Esophagus muscularis mucosa (tissue), 4 donors: ENCODE data around the gene CDK19. TPM values are rescaled to one million over a fixed set of nuclear protein-coding genes. Genes with fewer than 3 reads are reported as not detected.

Experiments
- DNase-seq: peaks from one replicate; pipeline ENCODE4 v3.0.0-alpha.2; 2017; ENCODE audit errors: extremely low spot score
- H3K27ac ChIP-seq, 4 donors: fragments of 200-600 bp; sonication (generic); replicated peaks in 1 of 4; 1 replicate in 3 of 4; 2 replicates in 1 of 4; pipeline ENCODE4 v1.5.1; 2016 to 2019; ENCODE audit warnings: mild to moderate bottlenecking in 1 of 4
- H3K27me3 ChIP-seq, 4 donors: fragments of 200-600 bp; sonication (generic); one replicate each; pipeline versions ENCODE4 v1.5.1 to v1.6.0; 2016 to 2019
- H3K36me3 ChIP-seq, 4 donors: fragments of 200-600 bp; sonication (generic); one replicate each; pipeline ENCODE4 v1.5.1; 2016 to 2019
- H3K4me1 ChIP-seq, 4 donors: fragments of 200-600 bp; sonication (generic); one replicate each; pipeline ENCODE4 v1.5.1; 2016 to 2019
- H3K4me3 ChIP-seq, 4 donors: fragments of 200-600 bp; sonication (generic); 1 replicate in 2 of 4; 2 replicates in 2 of 4; pipeline ENCODE4 v1.5.1; 2016 to 2019; ENCODE audit warnings: mild to moderate bottlenecking in 4 of 4, moderate library complexity in 1 of 4
- H3K9me3 ChIP-seq, 4 donors: fragments of 200-600 bp; sonication (generic); 1 replicate in 3 of 4; 2 replicates in 1 of 4; pipeline ENCODE4 v1.5.1; 2016 to 2019
- CTCF ChIP-seq, 3 experiments: fragments of 200-600 bp in 2 of 3; fragments of 450-650 bp in 1 of 3; sonication (generic) in 2 of 3; IDR thresholded peaks; one replicate each; pipeline ENCODE4 v1.5.1; 2017 to 2019; ENCODE audit warnings: antibody characterized with exemption in 3 of 3, mild to moderate bottlenecking in 2 of 3, moderate library complexity in 1 of 3
- EP300 ChIP-seq: sonication (generic); formaldehyde crosslinking; IDR thresholded peaks from one replicate; pipeline ENCODE4 v1.6.1; 2017; ENCODE audit warnings: antibody characterized with exemption
- POLR2A ChIP-seq: fragments of 450-650 bp; IDR thresholded peaks from one replicate; pipeline ENCODE4 v1.6.1; 2017; ENCODE audit warnings: antibody characterized with exemption, moderate library complexity, mild to moderate bottlenecking, low read depth
- POLR2AphosphoS5 ChIP-seq, 2 donors: sonication (generic); formaldehyde crosslinking; IDR thresholded peaks; one replicate each; pipeline ENCODE4 v1.6.1; 2017; ENCODE audit warnings: antibody characterized with exemption in 2 of 2
- WGBS: methylation state at CpG from one replicate; pipeline ENCODE4 v1.1.5; 2018; 5-methylcytosine and 5-hydroxymethylcytosine counted together
- intact Hi-C: fragments of 100-400 bp; cut with DNase I; formaldehyde crosslinking; loops from one replicate; pipeline ENCODE4 v1.15.1; 2023
- total RNA-seq, 4 donors: library from RNA; depleted of rRNA; stranded (reverse); fragments of >200 nt; gene quantifications; one replicate each; pipeline versions ENCODE4 v1.1.0 to v1.2.1, GENCODE V29; 2016

The CDK19 gene
- total RNA-seq, 4 donors from 2014 or later, result 12.0 to 15.0 (median 13.6) TPM

- Histone ChIP-seq H3K27ac (no peak overlapping the region), H3K4me3 (no peak overlapping the region), H3K9me3 (peaks cover 0 to 14% (median 5%) of the 10 kb centered on the region in 4 donors), H3K4me1 (peaks cover 0 to 12% (median 5%) of the 10 kb centered on the region in 4 donors), H3K27me3 (no peaks in the 10 kb centered on the region), H3K36me3 (no peaks in the 10 kb centered on the region)
- no peak for DNase-seq
- 70% methylated on average over 1 of the region's 1 CpG for WGBS
- TF ChIP-seq CTCF (IDR thresholded peaks at IDR 0.05) (no peak), EP300 (no peak), POLR2AphosphoS5 (IDR thresholded peaks at IDR 0.05) (no peak), POLR2A (no peak)
- intact Hi-C loops, result no loop called here
These were observed 30.7 kb downstream of the CDK19 start for GRCh38 chr6:110784610-110784979.

- peaks cover 0 to 12% (median 5%) of the 10 kb centered on the region in 4 donors for H3K4me1 ChIP-seq
- no peak overlapping the region for H3K4me3 ChIP-seq
- H3K9me3 ChIP-seq, result no peaks in the 10 kb centered on the region
- 76% methylated on average over 7 of the region's 7 CpGs for WGBS
- TF ChIP-seq EP300 (no peak), POLR2AphosphoS5 (IDR thresholded peaks at IDR 0.05) (no peak), CTCF (IDR thresholded peaks at IDR 0.05) (no peak), POLR2A (no peak)
- no peaks in the 10 kb centered on the region for H3K27me3 ChIP-seq
- H3K36me3 ChIP-seq, result no peaks in the 10 kb centered on the region
- intact Hi-C loops, result no loop called here
- DNase-seq, result no peak
- no peak overlapping the region for H3K27ac ChIP-seq
These were observed 33.6 kb downstream of the CDK19 start for GRCh38 chr6:110781522-110782214.

GRCh38 chr6:110778333-110778732 lies 36.9 kb downstream of the CDK19 start:
- intact Hi-C loops, result no loop called here
- 88% methylated on average over 1 of the region's 1 CpG for WGBS
- TF ChIP-seq POLR2AphosphoS5 (IDR thresholded peaks at IDR 0.05), result no peak
- no peak for TF ChIP-seq EP300
- TF ChIP-seq CTCF (IDR thresholded peaks at IDR 0.05), result no peak
- no peak for TF ChIP-seq POLR2A
- no peaks in the 10 kb centered on the region for H3K36me3 ChIP-seq
- H3K9me3 ChIP-seq, result no peaks in the 10 kb centered on the region
- no peak for DNase-seq
- H3K4me3 ChIP-seq, result no peak overlapping the region
- H3K4me1 ChIP-seq, result peaks cover 0 to 12% (median 5%) of the 10 kb centered on the region in 4 donors
- H3K27ac ChIP-seq, result no peak overlapping the region
- no peaks in the 10 kb centered on the region for H3K27me3 ChIP-seq

DNA sequence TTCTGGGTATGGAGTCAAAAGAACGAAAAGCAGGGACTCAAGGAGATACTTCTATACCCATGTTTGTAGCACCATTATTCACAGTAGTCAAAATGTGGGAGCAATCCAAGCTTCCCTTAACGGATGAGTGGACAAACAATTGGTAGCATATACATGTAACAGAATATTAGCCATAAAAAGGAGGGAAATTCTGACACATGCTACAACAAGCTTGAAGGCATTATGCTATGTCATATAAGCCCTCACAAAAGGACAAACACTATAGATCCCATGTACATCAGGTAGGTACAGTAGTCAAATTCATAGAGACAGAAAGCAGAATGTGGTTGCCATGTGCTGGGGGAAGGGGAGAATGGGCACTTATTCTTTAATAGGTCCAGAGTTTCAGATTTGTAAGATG lies 37.6 kb downstream of the CDK19 start:
- no peak overlapping the region for H3K4me3 ChIP-seq
- peaks cover 0 to 12% (median 5%) of the 10 kb centered on the region in 4 donors for H3K4me1 ChIP-seq
- TF ChIP-seq CTCF (IDR thresholded peaks at IDR 0.05) (no peak), POLR2A (no peak), POLR2AphosphoS5 (IDR thresholded peaks at IDR 0.05) (no peak), EP300 (no peak)
- no peaks in the 10 kb centered on the region for H3K27me3 ChIP-seq
- no peaks in the 10 kb centered on the region for H3K9me3 ChIP-seq
- 86% methylated on average over 2 of the region's 2 CpGs for WGBS
- intact Hi-C loops, result no loop called here
- H3K36me3 ChIP-seq, result no peaks in the 10 kb centered on the region
- H3K27ac ChIP-seq, result no peak overlapping the region
- no peak for DNase-seq

- Histone ChIP-seq H3K4me3 (no peak overlapping the region), H3K27ac (no peak overlapping the region), H3K36me3 (peaks cover 0 to under 1% (median 0%) of the 10 kb centered on the region in 4 donors), H3K4me1 (peaks cover 0 to 2% (median 0%) of the 10 kb centered on the region in 4 donors), H3K9me3 (no peaks in the 10 kb centered on the region), H3K27me3 (no peaks in the 10 kb centered on the region)
- intact Hi-C loops, result no loop called here
- no peak for TF ChIP-seq EP300
- no peak for DNase-seq
These were observed 38.9 kb downstream of the CDK19 start for GRCh38 chr6:110776413-110776812.
